Measurements from ENCODE around the gene LRRFIP1.

LRRFIP1 gene

DNA sequence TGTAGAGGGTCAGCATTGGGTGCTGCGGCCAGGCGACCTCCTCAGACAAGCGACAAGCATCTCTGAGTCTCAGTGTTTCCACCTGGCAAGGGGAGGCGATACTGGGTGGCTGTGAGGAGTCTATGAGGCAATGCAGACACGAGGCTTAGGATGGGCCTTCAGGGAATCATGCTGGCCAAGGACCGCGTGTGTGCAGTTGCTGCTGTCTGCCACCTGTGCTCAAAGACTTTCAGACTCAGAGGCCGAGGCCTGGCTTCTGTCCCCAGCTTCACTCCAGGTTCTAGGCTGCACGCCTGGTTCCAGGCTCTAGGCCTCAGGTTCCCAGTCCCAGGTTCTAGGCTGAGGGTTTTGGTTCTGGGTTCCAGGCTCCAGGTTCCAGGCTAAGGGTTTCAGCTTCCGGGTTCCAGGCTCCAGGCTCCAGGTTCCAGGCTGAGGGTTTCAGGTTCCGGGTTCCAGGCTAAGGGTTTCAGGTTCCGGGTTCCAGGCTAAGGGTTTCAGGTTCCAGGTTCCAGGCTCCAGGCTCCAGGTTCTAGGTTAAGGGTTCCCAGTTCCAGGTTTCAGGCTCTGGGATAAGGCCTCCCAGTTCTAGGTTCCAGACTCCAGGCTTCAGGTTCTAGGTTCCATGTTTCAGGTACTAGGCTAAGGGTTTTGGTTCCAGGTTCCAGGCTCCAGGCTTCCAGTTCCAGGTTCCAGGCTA lies 14.8 kb downstream of the LRRFIP1 start:
- no peak for DNase-seq

DNA sequence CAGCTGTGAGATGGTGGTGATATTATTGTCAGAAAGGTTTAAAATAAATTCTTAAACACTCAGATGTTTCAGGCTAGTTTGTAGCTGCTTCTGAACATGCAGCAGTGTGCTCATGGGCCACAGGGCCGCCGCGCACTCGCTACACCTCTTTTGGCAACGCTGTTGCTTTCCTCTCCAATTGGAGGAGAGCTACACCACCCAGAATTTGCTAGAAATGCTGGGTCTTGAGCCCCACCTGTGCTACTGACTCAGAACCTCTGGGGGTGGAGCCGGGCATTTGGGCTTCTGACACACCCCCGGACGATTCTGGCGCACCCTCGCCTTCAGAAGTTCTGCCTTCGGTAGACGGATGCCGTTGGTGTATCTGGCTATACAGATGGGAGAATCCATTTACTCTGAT lies 15.7 kb downstream of the LRRFIP1 start:
- DNase-seq = no peak

DNA sequence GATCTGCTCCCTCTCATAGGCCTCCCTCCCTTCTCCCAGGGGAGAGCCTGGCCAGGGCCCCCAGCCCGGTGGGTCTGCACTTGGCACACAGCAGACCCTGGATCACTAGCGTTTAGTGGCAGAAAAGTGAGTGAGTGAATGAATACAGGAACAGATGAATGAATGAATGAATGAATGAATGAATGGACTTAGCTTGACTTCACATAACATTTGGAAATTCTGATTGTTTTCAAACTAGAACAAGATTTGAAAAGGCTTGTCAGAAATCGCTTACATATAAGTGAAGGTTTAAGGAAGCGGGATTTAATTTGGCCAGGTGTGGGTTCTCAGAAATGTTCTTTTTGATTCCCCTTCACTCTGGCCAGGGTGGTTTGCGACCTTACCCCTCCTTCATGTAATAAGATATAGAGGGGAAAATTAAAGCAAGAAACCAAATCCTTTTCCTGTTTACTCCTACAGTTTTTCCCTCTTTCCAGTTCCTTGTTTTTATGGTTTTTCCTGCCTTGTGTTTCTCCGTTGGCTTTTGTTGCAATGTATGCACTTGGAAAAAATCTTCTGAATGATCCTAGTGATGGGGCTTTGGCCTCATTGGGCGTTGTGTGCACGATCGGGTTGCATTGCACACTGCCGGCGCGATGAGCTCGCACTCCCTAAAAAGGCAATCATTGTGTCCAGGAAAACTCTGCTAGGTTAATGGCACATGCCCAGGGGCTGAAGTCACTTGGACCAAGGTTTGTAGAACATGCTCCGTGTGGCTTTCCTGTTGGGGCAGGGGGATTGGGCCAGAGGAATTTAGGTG lies 16.4 kb downstream of the LRRFIP1 start:
- no peak for DNase-seq

DNA sequence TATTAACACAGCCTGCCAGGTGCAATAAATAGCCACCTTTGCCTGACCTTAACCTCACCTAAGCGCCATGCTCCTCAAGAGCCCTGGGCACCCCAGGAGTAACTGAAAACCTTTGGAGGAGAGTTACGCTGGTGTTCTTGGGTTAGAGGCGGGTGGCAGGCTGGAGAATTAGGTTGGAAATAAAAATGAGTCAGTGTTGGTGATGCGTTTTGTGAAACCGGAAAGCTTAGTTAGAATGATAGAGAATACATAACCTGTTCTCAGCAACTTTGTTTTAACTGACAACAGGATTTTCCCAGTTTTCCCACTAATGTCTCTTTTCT lies 17.0 kb downstream of the LRRFIP1 start:
- no peak for DNase-seq

DNA sequence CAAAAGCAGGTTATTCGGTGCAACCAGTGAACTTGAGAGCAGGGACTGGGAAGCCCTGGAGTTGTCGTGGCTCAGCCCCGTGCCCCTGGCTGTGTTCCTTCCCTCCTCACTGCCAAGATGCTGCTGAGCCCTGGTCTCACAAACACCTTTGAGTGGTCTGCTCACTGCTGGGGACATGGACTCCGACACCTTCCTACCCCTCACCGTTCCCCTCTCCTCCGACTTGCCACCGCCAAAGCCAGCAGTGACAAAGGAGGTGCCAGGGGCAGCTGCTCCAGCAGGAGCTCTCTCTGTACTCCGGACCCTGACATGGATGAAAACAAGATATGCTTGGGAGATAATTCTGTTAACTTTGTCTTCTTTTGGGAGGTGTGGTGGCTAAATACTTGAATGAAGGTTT lies 17.9 kb downstream of the LRRFIP1 start:
- no peak for DNase-seq

DNA sequence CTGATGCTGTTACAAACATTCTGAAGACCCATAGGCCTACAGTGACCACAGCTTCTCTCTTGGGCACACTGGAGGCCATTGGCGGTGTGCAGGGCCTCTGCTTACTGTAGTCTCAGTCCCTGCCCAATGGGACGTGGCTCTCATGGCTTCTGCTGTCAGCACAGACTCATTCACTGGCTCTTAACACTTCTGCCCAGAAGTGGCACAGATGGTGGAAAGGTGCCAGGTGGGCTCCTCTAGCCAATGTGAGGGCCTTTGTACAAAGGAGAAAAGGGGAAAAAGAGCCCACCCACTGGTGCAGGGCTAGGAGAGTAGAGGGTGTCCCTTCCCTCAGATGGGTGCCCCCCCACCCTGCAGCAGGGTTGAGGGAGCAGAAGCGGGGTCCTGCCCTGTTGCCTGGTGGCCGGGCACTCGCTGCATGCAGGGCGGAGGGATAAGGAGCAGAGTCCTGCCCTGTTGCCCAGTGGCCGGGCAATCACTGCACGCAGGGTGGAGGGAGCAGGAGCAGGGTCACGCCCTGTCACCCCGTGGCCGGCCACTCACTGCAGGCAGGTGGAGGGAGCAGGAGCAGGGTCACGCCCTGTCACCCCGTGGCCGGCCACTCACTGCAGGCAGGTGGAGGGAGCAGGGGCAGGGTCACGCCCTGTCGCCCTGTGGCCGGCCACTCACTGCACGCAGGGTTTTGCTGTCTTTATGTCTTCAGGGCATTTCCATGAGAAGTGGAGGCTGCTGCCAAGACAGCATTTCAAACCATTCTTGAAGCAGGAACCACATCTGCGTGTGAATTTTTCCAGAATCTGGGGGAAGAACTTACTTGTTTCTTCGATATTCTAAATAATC lies 20.0 kb downstream of the LRRFIP1 start:
- no peak for DNase-seq

DNA sequence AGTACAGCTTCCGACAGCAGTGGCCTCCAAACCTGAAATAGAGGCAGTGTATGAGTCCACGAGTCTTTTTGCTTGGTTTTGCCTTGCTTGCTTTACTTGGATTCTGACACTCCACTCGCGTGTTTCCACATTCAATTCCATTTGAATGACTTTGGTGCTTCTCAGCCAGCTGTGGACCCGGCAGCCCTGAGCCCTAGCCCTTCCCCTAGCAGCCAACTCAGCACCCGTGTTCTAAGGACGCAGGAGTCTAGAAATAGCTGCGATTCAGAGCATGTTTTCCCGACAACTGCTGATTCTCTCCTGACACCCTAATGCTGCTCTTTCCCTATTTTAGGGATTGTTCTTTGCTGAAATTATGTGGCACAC lies 20.6 kb downstream of the LRRFIP1 start:
- no peak for DNase-seq

DNA sequence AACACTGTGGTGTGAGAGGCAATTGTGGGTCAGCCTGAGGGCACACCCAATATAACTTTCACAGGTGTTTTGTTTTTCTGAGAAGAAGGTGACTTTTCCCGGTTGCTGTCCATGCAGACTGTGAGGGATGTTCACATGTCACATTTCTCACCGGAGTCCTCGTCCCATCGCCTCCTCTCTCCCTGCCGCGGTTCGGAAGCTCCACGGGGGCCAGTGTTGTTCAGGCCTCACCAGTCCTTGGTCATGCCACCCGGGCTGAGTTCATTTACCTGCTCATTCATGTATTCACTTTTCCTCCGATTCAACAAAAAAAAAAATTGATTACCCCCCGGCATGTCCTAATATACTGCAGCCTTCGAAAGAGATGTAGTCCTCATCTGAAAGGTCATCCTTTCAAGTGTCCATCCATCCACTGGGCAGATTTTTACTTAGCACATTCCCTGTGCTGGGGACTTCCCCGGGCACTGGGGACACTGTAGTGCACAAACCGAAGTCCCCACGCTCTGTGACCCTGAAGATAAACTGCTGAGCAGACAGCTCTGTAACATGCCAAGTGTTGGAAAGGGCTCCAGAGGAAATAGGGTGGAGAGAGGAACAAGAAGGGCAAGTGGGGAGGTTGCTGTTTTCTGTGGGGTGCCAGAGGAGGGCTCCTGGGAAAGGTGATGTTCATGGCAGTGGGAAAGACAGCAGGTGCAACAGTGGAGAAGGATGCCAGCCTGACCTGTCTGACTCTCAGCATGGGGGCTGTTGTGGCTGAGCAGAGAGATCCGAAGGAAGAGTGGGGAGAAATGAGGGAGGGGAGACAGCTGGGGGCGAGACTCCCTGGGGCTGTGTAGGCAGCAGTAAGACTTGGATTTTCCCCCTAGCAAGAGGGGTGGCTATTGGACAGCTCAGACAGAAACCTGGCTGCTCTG lies 22.4 kb downstream of the LRRFIP1 start:
- no peak for DNase-seq

DNA sequence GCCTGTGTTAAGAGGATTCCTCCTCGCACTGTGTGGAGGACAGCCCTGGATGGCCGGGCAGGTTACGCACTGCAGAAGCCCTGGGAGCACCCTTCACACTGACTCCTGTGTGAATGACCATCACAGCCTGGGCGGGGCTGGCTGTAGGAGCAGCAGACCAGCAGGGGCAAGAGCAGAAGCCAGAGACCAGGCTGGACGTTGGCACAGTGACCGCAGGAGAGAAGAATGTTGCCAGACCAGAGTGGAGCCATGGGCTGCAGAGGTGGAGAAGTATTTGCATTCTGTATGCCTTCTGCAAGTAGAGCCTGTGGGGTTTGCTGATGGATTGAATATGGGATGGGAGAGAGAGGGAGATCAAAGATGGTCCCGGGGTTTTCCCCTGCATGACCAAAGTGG lies 23.1 kb downstream of the LRRFIP1 start:
- DNase-seq = no peak

DNA sequence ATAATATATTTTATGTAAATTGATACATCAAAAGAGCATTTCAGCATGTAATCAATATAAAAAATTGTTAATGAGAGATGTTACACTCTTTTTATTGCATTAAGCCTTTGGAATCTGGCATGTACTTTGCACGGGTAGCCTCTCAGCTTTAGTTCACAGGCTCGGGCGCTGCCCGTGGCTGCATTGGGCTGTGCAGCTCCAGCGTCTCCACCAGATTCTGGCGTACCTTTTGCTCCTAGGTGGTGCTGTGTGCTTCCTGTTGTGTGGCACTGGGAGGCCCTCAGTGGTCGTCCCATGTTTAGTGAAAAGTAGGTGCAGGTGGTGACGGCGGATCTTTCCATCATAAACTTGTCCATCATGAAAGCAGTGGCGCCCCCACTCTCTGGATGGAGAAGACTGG lies 24.4 kb downstream of the LRRFIP1 start:
- no peak for DNase-seq

DNA sequence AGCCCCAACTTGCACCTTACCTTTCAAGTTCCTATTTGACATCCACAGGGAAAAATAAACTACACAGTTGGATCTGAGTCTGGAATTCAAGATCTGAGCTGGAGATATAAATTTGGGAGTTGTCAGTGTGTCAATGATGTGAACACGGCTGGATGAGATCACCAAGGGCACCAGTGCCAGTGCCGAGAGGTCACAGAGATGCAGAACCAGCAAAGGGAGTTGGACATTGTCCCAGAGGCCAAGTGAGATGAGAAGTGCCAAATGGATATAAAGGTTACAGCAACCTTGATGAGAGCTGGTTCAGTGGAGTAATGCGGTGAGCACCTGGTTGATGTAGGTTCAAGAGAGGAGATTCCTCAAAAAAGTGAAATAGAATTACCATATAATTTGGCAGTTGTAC lies 24.8 kb downstream of the LRRFIP1 start:
- DNase-seq = no peak

DNA sequence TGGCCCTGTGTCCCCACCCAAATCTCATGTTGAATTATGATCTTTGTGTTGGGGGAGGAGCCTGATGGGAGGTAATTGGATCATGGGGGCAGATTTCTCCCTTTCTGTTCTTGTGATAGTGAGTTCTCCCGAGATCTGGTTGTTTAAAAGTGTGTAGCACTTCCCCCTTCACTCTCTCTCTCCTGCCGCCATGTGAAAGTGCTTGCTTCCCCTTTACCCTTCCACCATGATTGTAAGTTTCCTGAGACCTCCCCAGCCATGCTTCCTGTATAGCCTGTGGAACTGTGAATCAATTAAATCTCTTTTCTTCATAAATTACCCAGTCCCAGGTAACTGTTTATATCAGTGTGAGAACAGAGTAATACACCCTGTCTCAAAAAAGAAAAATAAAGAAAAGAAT lies 25.5 kb downstream of the LRRFIP1 start:
- no peak for DNase-seq

DNA sequence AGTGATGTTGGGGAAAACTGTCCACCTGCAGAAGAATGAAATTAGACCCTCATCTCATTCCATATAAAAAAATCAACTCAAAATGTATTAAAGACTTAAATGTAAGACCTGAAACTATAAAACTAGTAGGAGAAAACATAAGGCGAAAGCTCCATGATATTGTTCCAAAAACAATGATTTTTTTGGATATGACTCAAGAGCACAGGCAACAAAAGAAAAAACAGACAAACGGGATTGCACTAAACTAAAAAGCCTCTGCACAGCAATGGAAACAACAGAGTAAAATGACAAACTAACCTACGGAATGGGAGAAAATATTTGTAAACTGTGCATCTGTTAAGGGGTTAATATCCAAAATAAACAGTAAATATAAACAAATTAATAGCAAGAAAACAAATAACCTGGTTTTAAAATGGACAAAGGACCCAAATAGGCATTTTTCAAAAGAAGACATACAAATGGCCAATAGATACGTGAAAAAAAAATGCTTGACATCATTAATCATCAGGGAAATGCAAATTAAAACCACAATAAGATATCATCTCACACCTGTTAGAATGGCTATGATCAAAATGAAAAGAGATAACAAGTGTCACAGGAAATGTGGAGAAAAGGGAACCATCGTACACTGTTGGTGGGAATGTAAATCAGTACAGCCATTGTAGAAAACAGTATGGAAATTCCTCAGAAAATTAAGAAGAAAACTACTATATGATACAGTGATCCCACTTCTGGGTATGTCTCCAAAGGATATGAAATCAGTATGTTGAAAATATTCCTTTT lies 26.6 kb downstream of the LRRFIP1 start:
- DNase-seq = no peak

DNA sequence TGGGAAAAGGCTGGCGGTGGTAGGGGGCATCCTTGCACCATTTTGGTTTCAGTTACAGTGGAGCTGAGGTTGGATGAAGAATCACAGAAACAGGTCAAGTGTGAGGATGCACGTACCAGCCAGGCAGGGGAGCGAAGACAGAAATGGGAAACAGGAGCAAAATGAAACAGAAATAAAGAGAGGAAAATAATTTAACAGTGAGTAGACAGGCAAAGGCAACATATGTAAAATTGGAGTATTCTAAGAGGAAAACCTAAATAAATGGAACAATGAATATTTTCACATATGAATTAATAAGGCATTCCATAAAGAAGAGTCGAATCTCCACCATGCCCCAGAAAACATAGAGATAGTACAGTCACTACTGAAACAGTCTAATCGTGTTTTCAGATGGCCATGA lies 29.7 kb downstream of the LRRFIP1 start:
- no peak for DNase-seq

DNA sequence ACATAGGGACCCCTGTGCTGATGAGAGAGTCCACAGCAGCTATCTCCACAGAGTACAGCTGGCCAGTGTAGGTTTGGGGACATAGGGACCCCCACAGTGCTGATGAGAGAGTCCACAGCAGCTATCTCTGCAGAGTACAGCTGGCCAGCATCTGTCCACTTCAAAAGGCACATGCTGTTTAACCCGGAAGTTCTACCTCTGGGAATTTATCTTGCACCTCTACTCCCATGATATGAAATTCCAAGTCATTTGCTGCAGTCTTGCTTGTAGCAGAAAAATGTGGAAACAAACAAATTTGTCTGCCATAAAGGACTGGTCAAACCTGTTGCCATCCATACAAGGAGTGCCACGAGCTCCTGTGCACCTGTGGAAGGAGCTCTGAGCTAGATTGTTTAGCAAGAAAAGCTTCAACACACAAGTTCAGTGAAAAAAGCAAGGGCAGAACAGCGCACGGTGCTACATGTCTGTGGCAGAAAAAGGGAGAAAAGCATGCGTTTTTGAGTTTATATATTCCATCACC lies 33.1 kb downstream of the LRRFIP1 start:
- DNase-seq = no peak

DNA sequence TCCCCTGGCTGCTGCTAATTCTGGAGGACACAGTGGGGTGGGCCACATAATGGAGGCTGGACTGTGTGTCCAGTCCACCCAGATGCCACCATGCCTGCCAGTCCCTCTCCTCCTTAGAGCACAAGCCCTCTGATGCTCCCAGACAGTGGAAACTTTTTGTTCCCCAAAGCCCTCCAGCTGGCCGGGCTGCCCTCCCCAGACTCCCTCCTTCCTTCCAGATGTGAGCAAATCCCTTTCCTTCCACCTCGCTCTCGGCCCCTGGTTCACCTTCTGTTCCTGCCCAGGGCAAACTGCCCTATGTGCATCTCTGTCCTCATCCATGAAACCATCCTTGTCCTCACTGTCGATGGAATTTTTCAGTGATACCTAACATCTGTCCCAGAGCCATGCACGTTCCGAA lies 33.9 kb downstream of the LRRFIP1 start:
- DNase-seq = no peak

DNA sequence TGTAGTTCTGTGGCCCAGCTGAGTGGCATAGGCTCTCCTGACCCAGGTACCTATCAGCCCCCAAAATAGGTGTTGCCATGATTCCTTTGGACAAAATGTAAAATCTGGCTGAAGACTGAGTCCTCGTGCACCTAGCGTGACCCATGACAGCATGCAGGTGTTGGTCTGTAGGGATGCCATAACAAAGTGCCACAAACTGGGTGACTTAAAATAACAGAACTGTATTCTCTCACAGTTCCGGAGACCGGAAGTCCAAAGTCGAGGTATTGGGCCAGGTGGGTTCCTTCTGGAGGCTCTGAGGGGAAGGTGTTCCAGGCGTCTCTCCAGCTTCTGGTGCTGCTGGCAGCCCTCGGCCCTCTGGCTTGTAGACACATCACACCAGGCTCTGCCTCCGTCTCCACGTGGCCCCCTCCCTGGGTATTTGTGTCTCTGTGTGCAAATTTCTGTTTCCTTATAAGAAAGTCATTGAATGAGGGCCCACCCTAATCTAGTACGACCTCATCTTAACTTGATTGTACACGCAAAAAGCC lies 34.5 kb downstream of the LRRFIP1 start:
- DNase-seq = no peak

DNA sequence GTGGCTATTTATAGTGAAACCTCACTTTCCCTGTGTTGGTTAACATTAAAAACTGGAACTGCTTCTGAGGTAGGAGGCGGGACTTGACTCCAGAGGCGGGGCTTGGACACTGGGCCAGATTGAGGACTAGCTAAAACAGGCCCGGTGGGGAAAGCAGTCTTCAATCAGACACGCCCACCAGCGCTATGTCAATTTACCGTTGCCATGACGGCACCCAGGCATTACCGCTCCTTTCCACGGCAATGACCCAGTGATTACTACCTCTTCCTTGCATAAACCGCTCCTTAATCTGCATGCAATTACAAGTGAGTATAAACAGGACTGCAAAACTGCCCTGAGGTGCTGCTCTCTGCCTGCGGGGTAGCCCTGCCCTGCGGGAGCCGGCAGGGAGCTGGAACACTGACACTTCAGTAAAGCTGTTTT lies 35.3 kb downstream of the LRRFIP1 start:
- peak; percentile 87 for DNase-seq

DNA sequence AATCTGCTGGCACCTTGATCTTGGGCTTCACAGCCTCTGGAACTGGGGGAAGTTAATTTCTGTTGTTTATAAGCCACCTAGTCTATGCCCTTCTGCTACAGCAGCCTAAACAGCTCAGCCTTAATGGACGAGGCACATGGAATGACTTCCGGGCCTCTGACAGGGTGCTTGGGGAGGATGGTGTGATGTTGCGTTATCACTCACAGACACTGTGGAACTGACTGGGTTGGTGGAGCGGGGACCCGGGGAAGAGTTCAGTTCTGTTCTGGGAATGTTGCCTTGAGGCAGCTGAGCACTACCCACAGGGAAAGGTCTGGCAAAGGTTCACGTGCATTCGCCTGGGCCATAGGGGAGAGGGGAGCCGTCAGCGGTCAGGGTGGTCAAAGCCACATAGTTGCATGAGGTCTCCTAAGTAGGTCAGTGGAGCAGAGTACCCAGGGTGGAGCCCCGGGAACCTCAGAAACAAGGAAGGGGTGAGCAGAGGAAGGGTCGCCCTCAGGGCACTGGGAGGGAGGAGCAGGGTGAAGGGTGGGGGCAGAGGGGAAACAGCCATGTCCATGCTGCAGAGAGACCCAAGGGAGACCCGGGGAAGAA lies 36.2 kb downstream of the LRRFIP1 start:
- peak; percentile 44 for DNase-seq

DNA sequence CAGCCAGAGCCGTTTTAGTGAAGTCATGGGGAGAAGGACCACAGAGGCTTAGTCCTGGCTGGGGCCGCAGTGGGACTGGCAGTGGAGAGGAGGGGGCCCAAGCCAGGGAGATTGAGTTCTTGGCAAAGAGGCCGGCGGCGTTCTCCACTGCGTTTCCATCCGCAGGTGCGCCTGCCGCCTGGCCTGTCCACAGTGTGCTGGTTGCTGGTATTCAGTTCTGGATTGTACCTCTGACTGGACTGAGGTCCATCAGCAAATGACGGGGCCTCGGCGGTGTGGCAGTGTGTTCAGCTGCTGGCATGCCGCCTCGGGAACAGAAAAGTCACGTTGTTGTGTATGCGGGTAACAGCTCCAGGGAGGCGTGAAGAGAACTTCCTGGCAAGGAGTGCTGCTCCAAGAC lies 36.8 kb downstream of the LRRFIP1 start:
- no peak for DNase-seq

DNA sequence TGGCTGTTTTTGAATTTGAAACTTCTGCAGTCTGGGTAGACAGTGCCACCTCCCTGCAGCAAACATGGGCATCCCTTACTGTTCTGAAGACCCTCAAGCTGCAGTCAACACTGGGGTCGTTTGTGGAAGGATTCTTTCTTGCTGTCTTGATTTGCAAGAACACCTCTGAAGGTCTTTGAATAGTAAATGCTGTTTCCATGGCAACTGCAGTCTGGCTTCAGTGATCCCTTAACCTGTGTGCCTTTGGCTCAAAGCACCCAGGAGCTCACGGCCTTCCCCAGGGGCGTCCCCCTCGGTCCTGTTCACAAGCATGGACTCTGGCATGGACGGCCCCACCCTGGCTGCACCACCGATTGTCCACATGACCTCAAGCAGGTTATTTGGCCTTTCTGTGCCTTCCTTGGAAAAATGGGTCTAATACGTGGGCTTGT lies 38.3 kb downstream of the LRRFIP1 start:
- peak; percentile 36 for DNase-seq

Measured in retina (tissue), 1 donor.